ENCODE results near the gene TXNL4B. TPM values are rescaled to one million over a fixed set of nuclear protein-coding genes. Genes with fewer than 3 reads are reported as not detected.

Gene TXNL4B
- total RNA-seq, 1 experiment from 2014 or later = 17.4 TPM

- no peaks in the 10 kb centered on the region for H3K9me3 Mint-ChIP-seq (ENCODE audit: unreplicated experiment)
- H3K27me3 Mint-ChIP-seq (ENCODE audit: insufficient read depth, unreplicated experiment) = no peaks in the 10 kb centered on the region
- POLR2A ChIA-PET = no interaction called here
- no peaks in the 10 kb centered on the region for H3K4me1 Mint-ChIP-seq (ENCODE audit: insufficient read depth, unreplicated experiment)
- no peaks in the 10 kb centered on the region for H3K36me3 Mint-ChIP-seq (ENCODE audit: insufficient read depth, unreplicated experiment)
- CTCF ChIA-PET = no interaction called here
- intact Hi-C loops (cut with micrococcal nuclease) = no loop called here
- no peak for DNase-seq (ENCODE audit: unreplicated experiment)
- no peak overlapping the region for H3K27ac Mint-ChIP-seq (ENCODE audit: low read depth, unreplicated experiment)
- no peak overlapping the region for H3K4me3 Mint-ChIP-seq (ENCODE audit: unreplicated experiment)
- BruUV-seq (replicated peaks) = no TSS peak
- no peak for TF ChIP-seq CTCF (IDR thresholded peaks at IDR 0.05; ENCODE audit: unreplicated experiment)
Observed at GRCh38 chr16:72049110-72049509, 44.3 kb downstream of the TXNL4B start.

GRCh38 chr16:72044825-72045359 is 48.5 kb downstream of the TXNL4B start:
- no peak for DNase-seq (ENCODE audit: unreplicated experiment)
- ChIA-PET CTCF (interaction anchor here (0.6 kb wide), 1 partner anchor 42 kb away, joined by 3 read pairs; no protein-coding TSS in a partner anchor), POLR2A (no interaction called here)
- BruUV-seq (replicated peaks) = no TSS peak
- Mint-ChIP-seq H3K4me3 (ENCODE audit: unreplicated experiment) (no peak overlapping the region), H3K27ac (ENCODE audit: low read depth, unreplicated experiment) (no peak overlapping the region), H3K36me3 (ENCODE audit: insufficient read depth, unreplicated experiment) (peaks cover 6% of the 10 kb centered on the region), H3K9me3 (ENCODE audit: unreplicated experiment) (no peaks in the 10 kb centered on the region), H3K27me3 (ENCODE audit: insufficient read depth, unreplicated experiment) (no peaks in the 10 kb centered on the region), H3K4me1 (ENCODE audit: insufficient read depth, unreplicated experiment) (no peaks in the 10 kb centered on the region)
- no peak for TF ChIP-seq CTCF (IDR thresholded peaks at IDR 0.05; ENCODE audit: unreplicated experiment)
- intact Hi-C loops (cut with micrococcal nuclease) = no loop called here

GRCh38 chr16:72044296-72044695 is 49.1 kb downstream of the TXNL4B start:
- Mint-ChIP-seq H3K9me3 (ENCODE audit: unreplicated experiment) (no peaks in the 10 kb centered on the region), H3K4me3 (ENCODE audit: unreplicated experiment) (no peak overlapping the region), H3K4me1 (ENCODE audit: insufficient read depth, unreplicated experiment) (no peaks in the 10 kb centered on the region), H3K27me3 (ENCODE audit: insufficient read depth, unreplicated experiment) (no peaks in the 10 kb centered on the region), H3K36me3 (ENCODE audit: insufficient read depth, unreplicated experiment) (peaks cover 6% of the 10 kb centered on the region), H3K27ac (ENCODE audit: low read depth, unreplicated experiment) (no peak overlapping the region)
- ChIA-PET CTCF (no interaction called here), POLR2A (no interaction called here)
- intact Hi-C loops (cut with micrococcal nuclease) = no loop called here
- no TSS peak for BruUV-seq (replicated peaks)
- DNase-seq (ENCODE audit: unreplicated experiment) = no peak
- TF ChIP-seq CTCF (IDR thresholded peaks at IDR 0.05; ENCODE audit: unreplicated experiment) = no peak

- POLR2A ChIA-PET = no interaction called here
- intact Hi-C loops (cut with micrococcal nuclease) = no loop called here
- H3K4me3 Mint-ChIP-seq (ENCODE audit: unreplicated experiment) = no peak overlapping the region
- no peaks in the 10 kb centered on the region for H3K4me1 Mint-ChIP-seq (ENCODE audit: insufficient read depth, unreplicated experiment)
- peaks cover 6% of the 10 kb centered on the region for H3K36me3 Mint-ChIP-seq (ENCODE audit: insufficient read depth, unreplicated experiment)
- DNase-seq (ENCODE audit: unreplicated experiment) = no peak
- CTCF ChIA-PET = interaction anchor here (0.6 kb wide), 1 partner anchor 127 kb away, joined by 3 read pairs; no protein-coding TSS in a partner anchor
- TF ChIP-seq CTCF (IDR thresholded peaks at IDR 0.05; ENCODE audit: unreplicated experiment) = no peak
- no peaks in the 10 kb centered on the region for H3K9me3 Mint-ChIP-seq (ENCODE audit: unreplicated experiment)
- H3K27me3 Mint-ChIP-seq (ENCODE audit: insufficient read depth, unreplicated experiment) = no peaks in the 10 kb centered on the region
- H3K27ac Mint-ChIP-seq (ENCODE audit: low read depth, unreplicated experiment) = no peak overlapping the region
- BruUV-seq (replicated peaks) = no TSS peak
Observed at GRCh38 chr16:72043539-72043938, 49.9 kb downstream of the TXNL4B start.
